ENCODE data around the gene CALM1. TPM values are rescaled to one million over a fixed set of nuclear protein-coding genes. Genes with fewer than 3 reads are reported as not detected.
A peak's percentile ranks its signal among the peaks of the same experiment; 100 is the strongest.

CALM1 gene
- polyA plus RNA-seq, 12 donors, result 208 to 661 (median 301) TPM

GRCh38 chr14:90405755-90406154 is 8.9 kb downstream of the CALM1 start:
- DNase-seq, result no peak

- DNase-seq, result no peak
Measured at GRCh38 chr14:90406384-90406798, 9.6 kb downstream of the CALM1 start.

- DNase-seq, result no peak
Measured at GRCh38 chr14:90407230-90407629, 10.4 kb downstream of the CALM1 start.

- no peak for DNase-seq
Measured at GRCh38 chr14:90408713-90409112, 11.9 kb downstream of the CALM1 start.

GRCh38 chr14:90409209-90409730 is 12.4 kb downstream of the CALM1 start:
- DNase-seq, result peak; percentile 80

GRCh38 chr14:90412058-90412457 is 15.2 kb downstream of the CALM1 start:
- DNase-seq, result no peak

- no peak for DNase-seq
Measured at GRCh38 chr14:90416720-90417119, 19.9 kb downstream of the CALM1 start.

- DNase-seq, result no peak
Measured at GRCh38 chr14:90418053-90418452, 21.2 kb downstream of the CALM1 start.

GRCh38 chr14:90419200-90419599 is 22.4 kb downstream of the CALM1 start:
- peak; percentile 84 for DNase-seq

GRCh38 chr14:90421001-90421631 is 24.3 kb downstream of the CALM1 start:
- no peak for DNase-seq

GRCh38 chr14:90421632-90422020 is 24.8 kb downstream of the CALM1 start:
- DNase-seq, result no peak

GRCh38 chr14:90423166-90423565 is 26.3 kb downstream of the CALM1 start:
- DNase-seq, result no peak

- DNase-seq, result no peak
Measured at GRCh38 chr14:90424075-90424474, 27.2 kb downstream of the CALM1 start.

GRCh38 chr14:90424686-90425372 is 28.0 kb downstream of the CALM1 start:
- peak; percentile 54 for DNase-seq

GRCh38 chr14:90425373-90425879 is 28.6 kb downstream of the CALM1 start:
- DNase-seq, result no peak

GRCh38 chr14:90426031-90426540 is 29.3 kb downstream of the CALM1 start:
- DNase-seq, result no peak

- DNase-seq, result no peak
Measured at GRCh38 chr14:90426663-90427062, 29.8 kb downstream of the CALM1 start.

- no peak for DNase-seq
Measured at GRCh38 chr14:90427848-90428426, 31.1 kb downstream of the CALM1 start.

GRCh38 chr14:90428676-90429075 is 31.8 kb downstream of the CALM1 start:
- DNase-seq, result no peak

- DNase-seq, result no peak
Measured at GRCh38 chr14:90429236-90429635, 32.4 kb downstream of the CALM1 start.

- DNase-seq, result no peak
Measured at GRCh38 chr14:90429754-90430153, 32.9 kb downstream of the CALM1 start.

- no peak for DNase-seq
Measured at GRCh38 chr14:90434370-90435020, 37.7 kb downstream of the CALM1 start.
